HG03378 (cell line): ENCODE data around the gene STX16.
"Not testable (repeated sequence)": the region's sequence is repeated elsewhere in the genome, so short reads cannot be mapped to it uniquely, and the experiment has no call there.

Experiments
- ATAC-seq: cut with Tn5 transposase; IDR thresholded peaks from one replicate; pipeline ENCODE4 v1.9.1; 2021; ENCODE audit warnings: mild to moderate bottlenecking, moderate library complexity; ENCODE audit not compliant: unreplicated experiment

The STX16 gene

DNA sequence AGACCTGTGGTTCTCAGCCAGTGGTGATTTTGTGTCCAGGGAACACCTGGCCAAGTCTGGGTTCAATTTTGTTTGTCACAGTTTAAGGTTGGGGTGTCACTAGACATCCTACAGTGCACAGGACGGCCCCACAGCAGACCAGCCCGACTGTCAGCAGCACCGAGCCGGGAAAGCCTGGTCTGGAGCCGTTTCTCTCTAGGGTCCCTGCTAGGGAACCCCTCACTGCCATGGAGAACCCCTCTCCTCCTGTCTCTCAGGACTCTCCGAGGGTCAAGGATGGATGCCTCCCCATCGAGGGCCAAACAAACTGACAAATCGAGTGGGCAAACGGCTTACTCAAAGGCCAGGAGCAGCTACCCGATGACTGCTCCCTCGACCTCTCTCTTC, 15.8 kb upstream of the STX16 start:
- ATAC-seq, result no peak

DNA sequence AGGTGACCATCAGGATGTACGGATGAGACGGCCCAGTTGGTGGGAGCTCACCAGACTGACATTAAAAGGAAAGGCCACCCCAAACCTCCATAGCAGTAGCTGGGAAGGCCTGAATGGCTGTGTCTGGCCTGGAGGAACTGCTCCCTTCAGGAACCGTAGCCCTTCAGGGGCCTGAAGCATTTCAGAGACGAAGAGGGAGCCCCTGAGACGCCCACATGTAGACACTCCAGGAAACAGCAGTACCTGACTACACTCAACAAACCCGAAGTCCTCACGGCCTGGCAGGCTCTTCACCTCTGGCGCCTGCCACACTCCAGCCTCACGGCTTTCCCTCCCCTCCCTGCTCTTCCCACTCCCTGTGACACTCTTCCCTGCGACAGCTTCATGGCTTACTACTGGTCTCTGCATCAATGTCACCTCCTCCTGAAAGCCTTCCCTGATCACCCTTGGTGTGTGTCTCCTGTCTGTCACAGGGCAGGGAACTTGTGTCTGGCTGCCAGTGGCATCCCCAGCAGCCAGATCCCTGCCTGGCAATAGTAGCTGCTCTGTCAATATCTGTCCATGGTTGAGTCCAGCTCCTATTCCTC, 14.6 kb upstream of the STX16 start:
- no peak for ATAC-seq

DNA sequence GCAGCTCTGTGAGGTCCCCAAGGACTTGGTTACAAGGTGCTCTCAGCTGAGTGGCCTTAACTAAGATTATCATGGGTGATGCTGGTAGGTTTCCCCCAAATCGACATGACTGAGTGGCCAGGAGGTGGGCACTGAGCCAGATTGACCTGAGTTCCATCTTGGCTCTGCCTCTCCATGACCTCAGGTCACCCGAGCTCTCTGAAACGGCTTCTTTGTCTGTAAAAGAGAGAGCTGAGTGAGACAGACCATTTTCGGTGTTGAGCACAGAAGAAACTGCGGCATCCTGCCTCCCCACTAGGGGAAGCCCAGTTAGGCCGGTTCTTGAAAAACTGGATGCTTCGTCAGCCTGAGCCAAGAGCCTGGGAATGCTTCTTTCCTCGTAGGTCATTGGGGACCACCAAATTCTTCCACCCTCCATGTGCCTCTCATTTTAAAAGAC, 14.1 kb upstream of the STX16 start:
- ATAC-seq, result no peak

DNA sequence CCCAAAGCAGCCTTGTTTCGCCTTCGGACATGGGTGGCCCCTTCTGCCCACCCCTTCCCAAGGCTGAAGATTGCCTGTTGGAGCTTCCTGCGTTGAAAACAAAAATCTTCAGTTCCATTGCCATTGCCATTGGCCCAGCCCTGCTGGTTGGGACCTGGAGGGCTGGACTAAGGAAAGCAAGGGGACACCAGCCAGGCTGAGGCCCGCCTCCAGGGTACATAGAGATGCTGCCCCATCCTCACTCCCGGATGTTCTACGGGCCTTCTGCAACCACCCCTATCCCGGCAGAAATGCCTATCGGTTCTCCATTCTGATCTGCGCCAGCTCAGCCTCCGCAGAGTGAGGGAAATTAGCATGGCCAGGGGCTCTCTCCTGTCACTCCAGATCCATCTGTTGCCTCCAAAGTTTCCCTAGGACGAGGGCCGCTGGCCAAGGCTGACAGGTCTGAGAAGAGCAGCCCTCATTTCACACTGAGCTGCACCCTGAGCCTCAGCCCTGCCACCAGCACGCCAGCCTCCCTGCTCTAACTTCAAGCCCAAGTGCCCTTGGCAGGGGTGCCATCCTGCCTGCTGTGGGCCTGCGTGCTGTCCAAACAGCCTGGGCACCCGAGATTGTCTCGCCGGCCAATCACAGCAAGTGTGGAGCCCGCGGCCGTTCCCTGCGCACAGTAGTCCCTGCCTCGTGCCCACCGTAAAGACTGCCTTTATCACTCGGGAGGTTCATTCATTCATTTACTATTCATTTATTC, 13.4 kb upstream of the STX16 start:
- ATAC-seq, result no peak

DNA sequence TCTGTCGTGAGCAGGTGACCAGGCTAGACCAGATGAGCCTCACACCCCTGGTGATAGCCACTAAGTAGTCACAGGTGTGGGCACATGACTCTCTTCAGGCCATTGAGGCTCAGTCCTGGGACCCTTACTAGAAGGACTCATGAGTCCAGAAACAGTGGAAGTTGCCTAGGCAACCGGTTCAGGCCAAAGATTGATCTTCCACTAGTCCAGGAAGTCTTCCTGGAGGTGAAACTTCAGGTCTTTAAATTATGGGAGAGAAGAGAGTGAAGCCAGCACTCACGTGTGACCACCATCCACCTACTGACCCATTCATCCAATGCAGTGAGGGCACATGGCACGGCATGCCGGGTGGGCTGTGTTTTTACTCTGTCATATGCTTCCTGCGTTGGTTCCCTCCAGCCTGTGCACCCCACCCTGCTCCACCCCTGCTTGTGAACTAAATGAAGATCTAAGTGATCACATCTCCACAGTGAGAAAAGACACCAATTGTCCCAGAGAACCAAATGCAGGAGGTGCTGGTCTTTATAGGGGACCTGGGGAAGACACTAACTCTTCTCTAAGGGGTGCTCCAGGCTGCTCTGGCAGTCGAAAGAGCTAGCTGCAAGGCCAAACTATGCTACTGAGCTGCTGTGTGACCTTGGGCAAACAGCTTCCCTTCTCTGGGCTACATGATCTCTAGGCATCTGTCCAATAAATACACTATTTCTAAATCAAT, 12.5 kb upstream of the STX16 start:
- ATAC-seq, result no peak

DNA sequence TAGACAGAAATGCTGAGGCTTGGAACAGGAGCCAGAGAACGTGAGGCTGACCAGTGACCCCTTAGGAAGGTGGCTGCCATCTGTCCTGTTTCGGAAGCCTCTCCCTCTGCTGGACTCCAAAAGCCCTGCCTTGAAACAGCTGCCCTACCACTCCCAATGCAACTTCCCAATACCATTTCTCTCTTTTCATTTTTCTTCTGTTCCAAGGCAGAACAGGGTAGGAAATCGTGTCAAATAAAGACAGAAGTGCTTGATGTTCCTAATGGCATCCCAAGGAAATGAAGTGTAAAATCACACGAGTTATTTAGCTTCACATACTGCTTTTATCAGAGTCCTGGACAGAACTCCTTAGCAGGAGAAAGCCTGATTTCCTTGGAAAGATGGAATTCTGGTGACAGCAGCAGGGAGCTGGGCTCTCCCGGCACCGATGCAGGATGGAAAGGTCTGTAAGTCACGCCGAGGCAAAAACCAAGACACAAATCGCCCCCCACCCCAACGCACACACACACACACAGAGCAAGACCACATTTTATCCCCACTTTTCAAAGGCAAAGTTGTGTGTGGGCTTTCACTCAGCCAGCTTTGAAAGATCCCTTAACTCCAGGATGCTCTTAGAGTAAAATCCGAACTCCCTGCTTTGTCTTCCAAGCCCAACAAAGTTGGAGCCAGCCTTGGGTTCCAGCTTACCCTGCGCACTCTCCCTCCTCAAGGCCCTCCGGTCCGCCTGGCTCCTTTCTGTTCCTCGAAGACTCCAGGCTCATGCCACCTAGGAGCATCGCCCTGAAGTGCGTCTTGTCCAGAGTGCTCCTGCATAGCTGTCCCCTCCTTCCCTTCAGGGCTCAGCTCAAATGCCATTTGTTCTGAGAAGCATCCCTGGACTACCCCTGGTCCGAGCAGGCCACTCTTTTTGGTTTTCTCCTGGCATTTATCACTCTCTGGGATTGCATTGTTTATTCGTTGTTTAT, 11.6 kb upstream of the STX16 start:
- ATAC-seq, result no peak

DNA sequence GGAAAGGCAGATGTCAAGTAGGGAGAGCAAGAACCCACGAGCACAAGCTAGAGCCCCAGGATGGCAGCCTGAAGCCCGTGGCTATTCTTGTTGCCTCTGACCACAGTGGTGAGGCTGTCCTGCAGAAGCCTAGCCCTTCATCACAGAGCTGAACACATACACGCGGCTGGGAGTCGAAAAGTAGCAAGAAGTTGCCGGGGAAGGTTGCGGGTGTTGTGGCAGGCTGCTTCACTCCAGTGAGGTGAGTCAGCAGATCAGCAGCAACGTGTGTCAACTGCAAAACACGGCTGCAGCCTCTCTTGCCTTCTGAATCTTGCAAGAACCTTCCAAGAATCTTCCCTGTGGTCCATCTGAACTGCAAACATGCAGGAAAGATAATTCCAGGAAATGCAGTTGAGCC, 10.6 kb upstream of the STX16 start:
- ATAC-seq, result no peak

DNA sequence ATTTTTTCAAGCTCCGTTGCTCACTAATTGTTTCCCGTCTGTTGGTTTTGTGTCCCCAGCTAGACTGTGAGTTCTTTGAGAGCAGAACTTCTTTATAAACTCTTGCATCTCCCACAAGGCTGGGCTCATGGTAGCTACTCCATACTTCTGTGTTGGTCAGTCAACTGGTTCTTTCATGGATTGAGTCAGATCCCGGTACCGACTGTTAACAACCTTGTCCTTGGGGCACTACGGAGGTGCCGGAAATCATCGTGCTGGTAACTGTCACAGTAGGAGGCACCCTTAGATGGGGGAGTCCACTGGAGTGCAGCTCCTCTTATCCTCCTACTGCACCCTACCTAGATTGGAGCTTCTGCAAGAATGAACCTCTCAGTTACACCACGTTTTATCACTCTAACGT, 8.6 kb upstream of the STX16 start:
- no peak for ATAC-seq

DNA sequence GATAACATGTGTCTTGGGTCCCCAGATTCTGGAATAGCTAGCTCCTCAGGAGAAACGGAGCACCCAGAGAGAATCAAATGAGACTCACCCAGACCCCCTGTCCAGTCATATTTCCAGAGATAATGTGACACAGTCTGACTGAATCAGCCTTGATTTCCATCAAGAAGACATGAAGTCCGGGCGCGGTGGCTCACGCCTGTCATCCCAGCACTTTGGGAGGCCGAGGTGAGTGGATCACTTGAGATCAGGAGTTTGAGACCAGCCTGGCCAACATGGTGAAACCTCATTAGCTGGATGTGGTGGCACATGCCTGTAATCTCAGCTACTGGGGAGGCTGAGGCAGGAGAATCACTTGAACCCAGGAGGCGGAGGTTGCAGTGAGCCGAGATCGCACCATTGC, 8.2 kb upstream of the STX16 start:
- not testable (repeated sequence) for ATAC-seq

DNA sequence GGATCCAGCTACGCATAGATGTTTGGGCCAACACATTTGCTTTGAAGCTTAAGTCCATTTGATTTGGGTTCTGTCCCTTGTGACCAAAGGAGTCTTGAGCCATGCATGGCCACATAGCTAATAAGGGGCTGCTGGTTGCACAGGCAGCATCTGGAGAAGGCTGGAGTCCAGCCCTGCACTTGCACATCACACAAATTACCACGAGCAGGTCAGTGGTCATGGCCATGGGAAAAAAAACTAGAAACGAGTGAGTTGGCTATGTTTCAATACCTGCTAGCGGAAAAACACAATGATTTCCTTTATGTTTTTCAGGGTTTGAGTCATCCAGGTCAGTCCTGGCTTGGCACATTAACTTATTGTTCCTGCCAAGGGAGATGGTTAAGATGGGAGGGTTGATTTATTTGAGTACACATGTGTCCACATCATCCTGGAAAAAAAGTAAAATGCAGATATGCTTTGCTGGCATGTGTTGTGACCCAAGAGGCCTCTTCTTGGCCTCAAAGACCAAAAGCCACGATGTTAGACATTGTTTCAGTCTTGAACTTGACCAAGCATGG, 5.6 kb upstream of the STX16 start:
- ATAC-seq, result no peak

DNA sequence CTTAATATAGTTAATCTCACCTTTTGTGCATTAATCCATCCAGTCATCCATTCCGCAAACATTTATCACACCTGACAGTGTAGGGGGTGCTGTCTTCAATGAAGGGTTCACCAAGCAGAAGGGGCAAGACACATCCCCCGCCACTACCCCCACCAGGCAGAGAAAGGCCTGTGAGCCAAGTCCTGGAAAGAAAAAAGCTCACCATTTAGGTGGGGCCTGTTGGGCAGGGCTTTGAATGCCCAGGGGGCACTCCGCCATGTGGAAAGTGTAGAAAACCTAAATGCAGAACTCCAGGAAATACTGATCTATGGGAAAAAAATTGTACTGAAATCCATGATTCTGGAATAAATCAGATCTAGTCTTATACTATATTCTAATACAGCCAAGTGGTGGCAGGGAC, 4.8 kb upstream of the STX16 start:
- no peak for ATAC-seq

DNA sequence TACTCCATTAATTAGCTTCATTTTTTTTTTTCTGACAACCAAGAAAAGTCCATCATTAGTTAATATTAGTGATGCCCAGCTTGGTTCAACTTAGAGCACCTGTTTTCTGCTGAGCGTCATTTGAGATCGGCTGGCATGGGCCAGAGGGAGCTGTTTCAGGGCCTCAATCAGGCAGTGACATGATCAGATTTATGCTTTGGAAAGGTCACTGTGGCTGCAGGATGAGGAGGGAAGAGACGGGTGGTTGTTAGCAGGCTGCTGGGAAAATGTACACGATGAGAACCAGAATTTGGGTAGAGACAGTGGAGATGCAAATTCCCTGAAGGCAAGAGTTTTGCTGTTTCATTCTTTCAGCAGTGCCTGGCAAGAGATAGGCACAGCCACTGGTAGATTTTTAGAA, 4.4 kb upstream of the STX16 start:
- no peak for ATAC-seq

DNA sequence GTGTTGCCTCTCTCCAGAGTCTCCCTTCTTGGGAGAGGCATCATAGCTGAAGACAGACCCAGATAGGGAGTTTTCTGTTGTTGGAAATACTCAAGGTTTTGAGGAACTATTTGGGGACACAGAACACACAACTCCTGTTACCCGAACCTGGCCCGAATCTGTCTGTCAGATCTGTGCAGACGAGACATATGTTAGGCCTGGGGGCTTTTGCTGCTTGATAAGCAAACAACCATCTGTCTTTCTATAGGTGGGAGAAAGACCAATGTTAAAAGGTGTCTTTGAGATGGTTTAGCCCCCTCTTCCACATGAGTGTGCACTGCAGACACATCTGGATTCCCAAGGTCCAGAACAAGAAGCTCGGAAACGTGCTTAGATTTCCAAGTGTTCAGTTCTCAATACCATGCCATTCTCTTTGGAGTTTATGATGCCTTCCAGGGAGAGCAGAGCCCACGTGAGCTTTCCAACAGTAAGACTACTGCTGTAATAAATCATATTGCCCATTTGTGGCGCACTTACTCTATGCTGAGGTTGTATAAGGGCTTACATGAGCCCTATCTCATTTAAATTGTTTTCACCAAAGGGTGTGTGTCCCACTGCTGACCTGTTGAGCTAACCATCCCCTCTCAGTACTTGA, 3.8 kb upstream of the STX16 start:
- ATAC-seq, result no peak

DNA sequence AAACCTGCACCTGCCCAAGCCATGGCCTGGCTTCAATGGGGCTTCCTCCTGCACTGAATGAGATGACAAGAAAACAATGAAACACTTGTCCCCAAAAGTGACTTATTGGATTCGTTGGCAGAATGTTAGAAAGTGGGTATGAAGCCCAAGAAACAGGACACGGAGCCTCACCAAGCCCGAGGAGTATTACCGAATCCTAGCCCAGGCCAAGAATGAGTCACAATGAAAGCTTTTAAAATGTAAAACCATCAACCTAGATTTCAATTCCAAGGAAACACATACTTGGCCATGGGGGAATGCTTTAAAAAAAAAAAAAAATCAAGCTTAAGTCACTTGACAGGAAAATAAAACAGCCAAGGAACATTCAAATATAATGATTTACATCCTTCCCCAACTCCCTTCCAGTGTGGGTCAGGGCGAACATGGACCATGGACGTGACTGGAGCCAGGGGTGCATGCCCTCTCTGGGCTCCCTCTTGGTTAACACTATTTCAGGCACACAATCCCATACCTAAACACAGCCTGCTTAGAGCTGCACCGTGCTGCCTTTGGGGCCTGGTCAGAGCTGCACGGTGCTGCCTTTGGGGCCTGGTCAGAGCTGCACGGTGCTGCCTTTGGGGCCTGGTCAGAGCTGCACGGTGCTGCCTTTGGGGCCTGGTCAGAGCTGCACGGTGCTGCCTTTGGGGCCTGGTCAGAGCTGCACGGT, 3.1 kb upstream of the STX16 start:
- ATAC-seq, result no peak

DNA sequence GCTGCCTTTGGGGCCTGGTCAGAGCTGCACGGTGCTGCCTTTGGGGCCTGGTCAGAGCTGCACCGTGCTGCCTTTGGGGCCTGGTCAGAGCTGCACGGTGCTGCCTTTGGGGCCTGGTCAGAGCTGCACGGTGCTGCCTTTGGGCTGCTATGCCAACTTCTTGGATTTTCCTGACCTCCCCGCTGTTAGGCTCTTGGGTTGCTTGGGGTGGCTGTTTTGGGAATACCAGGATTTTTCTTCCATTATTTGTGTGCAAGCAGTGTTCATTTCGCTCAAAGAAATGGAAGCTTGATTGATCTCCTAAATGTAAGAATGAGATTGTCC, 2.6 kb upstream of the STX16 start:
- ATAC-seq, result not testable (repeated sequence)

DNA sequence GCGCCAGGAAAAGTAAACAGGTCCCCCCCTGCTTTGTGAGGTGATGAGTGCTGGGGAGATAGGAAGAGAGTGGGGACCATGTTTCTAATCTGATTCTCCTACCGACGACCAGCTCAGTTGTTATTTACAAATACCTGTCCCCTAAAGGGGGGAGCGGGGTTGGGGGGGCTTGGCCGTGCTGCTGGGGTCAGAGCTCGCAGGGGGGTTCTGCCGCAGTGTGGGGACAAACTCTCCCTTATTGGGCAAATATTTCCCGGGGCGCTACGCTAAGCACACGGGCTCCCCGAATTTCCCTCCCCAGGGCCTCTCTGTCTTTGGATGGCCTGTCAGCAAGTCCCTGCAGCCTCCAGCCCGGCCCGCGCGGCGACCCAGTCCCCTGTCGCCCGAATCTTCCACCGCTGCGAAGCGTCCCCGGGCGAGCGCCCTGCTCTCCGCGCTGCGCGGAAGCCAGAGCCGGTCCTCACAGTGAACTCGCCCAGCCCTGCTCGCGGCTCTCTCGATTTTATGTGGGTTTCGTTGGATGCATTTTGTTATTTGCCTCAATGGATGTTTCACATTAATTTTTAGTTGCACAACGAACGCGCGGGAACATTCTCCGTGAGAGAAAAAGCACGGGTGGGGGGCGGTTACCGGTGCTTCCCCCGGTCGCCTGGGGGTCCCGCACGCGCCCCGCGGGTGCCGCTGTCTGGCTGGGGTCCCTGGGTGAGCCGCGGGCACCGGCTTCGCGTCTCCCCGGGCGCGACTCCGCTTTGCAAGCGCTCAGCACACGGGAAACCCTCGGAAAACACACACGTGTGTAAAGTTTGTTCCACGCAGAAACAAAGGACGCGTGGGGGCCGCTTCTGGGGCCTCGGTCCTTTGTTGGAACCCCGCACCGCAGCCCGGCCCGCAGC, 1.5 kb upstream of the STX16 start:
- no peak for ATAC-seq

DNA sequence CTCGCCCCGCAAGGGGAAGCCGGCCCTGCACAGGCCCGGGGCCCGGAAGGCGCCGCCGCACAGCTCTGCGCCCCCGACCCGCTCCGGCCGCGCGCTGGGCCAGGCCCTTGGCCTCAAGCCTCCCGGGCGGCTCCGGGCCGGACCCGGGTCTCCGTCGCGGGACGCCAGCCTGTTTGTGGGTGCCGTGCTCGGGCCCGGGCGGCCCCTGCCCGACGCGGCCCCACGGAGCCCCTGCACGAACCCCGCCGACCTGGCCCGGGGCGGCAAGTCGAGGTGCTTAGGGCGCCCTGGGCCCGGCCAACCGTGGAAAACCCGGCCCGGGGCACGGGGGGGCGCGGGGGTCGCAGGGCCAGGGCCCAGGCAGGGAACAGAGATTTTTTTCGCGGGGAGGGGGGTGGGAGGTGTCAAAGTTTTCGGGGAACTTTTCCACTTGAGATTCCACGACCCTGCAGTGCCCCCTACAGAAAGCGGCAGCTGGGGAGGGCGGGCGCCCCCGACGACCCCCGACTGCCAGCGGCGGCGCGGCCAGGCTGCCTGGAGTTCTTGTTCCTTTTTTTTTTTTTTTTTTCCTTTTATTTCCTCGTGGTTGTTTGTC, 805 bp upstream of the STX16 start:
- ATAC-seq, result no peak

DNA sequence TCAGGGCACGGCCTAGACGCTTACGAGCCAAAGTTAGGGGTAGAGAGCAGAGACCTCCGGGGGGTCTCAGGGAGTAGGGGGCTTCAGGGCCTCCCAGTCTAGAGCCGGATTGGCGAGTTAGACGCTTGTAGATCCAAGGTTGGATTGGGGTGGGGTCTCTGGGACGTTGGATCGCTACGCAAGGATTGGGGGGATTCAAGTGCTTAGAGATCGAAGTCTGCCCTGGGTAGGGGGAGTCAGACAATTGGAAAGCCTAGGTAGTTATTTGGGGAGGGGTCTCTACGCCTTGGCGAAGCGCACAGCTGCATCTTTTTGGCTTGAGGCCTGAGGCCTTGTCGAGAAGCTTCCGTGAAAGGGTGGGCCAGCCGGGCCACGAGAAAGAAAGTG, 469 bp downstream of the STX16 start:
- no peak for ATAC-seq
